Measurements from ENCODE around the gene GFI1. TPM values are rescaled to one million over a fixed set of nuclear protein-coding genes. Genes with fewer than 3 reads are reported as not detected.
"Not testable (repeated sequence)": the region's sequence is repeated elsewhere in the genome, so short reads cannot be mapped to it uniquely, and the experiment has no call there.

Gene GFI1
- total RNA-seq, 1 experiment from 2014 or later, result 0.06 TPM

- DNase-seq (ENCODE audit: low read depth), result no peak
Observed at GRCh38 chr1:92465256-92465647, 21.5 kb downstream of the GFI1 start.

GRCh38 chr1:92464588-92465255 lies 22.0 kb downstream of the GFI1 start:
- DNase-seq (ENCODE audit: low read depth), result no peak

DNA sequence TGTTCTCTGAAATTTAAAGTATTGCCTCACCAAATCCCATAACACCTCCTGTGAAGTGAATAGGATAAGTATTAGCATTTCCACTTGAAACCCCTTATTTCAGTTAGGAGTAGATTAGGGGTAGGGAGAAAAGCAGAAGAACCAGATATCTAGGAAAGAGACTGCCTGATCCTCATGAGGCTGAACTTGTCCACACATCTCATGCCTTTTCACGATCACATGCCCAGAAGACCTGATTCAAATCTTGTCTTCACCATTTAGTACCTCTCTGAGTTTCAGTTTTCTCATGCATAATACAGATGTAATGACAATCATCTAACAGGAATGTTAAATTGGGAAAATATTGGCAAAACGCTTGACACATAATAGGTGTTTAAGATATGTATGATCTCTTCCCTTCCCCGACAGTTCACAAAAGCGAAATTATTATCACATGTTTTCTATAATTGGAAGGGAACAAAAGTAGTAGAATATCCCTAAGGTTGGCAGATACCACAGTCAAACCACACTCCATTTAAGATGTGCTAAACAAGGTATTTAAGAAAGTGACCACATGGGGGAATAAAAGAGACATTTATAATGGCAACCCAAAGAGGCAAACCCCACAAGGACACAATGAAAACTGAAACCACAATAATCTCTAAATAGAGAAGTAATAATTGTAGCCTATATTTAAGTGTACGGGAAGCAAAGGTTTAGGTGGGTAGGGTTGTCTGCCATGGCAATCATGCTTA lies 25.2 kb downstream of the GFI1 start:
- DNase-seq (ENCODE audit: low read depth), result no peak

- DNase-seq (ENCODE audit: low read depth), result no peak
Observed at GRCh38 chr1:92459871-92460320, 26.8 kb downstream of the GFI1 start.

GRCh38 chr1:92458146-92458545 lies 28.6 kb downstream of the GFI1 start:
- DNase-seq (ENCODE audit: low read depth), result no peak

- DNase-seq (ENCODE audit: low read depth), result no peak
Observed at GRCh38 chr1:92447976-92448375, 38.7 kb downstream of the GFI1 start.

DNA sequence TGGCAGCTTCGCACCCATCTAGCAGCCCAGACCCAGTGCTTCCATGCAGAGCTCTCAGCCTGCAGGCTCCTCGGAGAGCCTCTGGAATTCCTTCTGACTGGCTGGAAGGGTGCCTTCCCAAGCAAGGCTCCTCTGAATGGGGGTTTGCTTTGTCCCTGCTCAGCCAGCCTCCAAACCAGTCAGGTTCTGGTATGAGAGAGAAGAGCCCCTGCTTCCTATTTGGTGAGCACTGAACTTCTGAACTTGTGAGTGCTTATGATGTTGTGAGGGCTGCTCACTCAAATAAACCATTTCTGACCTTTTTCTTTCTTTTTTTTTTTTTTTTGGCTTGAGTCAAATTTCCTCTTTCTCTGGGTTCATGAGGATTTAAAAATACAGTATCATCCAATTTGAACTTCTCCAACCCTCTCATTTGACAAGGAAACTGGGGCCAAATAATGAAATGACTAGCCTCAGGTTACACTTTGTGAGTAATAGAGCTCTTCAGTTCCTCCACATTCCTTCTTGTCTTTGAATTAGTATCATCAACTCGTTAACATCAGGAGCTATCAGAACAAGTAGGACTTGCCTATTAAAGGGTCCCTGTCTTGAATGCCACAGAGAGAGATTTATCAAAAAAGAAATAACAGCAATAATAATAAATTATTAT lies 39.6 kb downstream of the GFI1 start:
- DNase-seq (ENCODE audit: low read depth), result no peak

DNA sequence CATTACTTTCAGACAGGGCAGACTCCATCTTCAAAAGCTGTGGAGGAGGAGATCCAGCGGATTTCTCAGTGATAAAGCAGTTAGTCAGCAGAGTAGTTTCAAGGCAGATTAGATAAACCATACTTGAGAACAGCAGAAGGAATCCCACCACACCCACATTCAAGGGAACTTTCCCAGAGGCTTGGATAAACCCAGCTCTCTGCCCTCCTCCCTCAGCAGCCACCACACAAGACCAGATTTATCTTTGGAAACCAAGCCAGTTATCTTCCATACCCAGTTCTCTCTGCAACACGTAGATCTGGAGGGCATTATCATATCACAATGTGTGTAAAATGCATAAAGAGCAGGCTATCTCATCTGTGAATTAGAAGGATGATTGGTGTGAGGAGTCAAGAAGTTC lies 40.2 kb downstream of the GFI1 start:
- peak; percentile 62 for DNase-seq (ENCODE audit: low read depth)

DNA sequence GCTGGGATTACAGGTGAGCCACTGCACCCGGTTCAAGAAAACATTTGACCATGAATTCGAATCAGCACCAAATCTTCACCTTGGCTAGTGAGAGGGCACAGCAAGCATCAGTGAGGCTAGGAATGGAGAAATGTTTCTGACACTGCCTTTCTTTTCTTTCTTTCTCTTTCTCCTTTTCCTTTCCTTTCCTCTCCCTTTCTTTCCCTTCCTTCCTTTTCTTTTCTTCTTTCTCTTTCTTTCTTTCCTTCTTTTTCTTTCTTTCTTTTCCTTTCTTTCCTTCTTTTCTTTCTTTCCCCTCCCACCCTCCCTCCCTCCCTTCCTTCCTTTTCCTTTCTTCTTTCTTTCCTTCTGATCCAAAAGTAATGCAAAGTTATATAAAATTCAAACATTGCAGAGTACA lies 40.9 kb downstream of the GFI1 start:
- no peak for DNase-seq (ENCODE audit: low read depth)

GRCh38 chr1:92444351-92444750 lies 42.4 kb downstream of the GFI1 start:
- peak; percentile 45 for DNase-seq (ENCODE audit: low read depth)

- DNase-seq (ENCODE audit: low read depth), result no peak
Observed at GRCh38 chr1:92443893-92444292, 42.8 kb downstream of the GFI1 start.

DNA sequence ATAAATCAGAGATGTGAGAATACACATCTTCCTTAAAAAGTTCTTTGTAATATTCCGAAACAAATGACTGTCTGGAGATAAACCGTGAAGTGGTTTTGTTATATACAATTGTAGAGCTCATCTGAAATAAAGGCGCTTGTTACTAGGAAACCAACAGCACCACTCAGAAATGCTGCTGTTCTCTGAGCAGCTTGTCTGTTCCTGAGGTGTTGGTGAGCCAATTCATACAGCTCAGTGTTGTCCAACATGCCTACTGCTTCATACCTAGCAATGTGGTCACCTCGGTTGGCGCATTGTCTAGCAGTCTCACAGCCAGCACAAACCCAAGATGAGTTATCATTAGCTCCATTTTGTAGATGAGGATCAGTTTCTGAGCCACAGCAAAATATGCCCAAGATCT lies 44.4 kb downstream of the GFI1 start:
- no peak for DNase-seq (ENCODE audit: low read depth)

- DNase-seq (ENCODE audit: low read depth), result no peak
Observed at GRCh38 chr1:92441697-92442342, 44.9 kb downstream of the GFI1 start.

- no peak for DNase-seq (ENCODE audit: low read depth)
Observed at GRCh38 chr1:92441316-92441696, 45.4 kb downstream of the GFI1 start.

- DNase-seq (ENCODE audit: low read depth), result no peak
Observed at GRCh38 chr1:92439291-92439690, 47.4 kb downstream of the GFI1 start.

- DNase-seq (ENCODE audit: low read depth), result not testable (repeated sequence)
Observed at GRCh38 chr1:92434572-92434971, 52.2 kb downstream of the GFI1 start.

- no peak for DNase-seq (ENCODE audit: low read depth)
Observed at GRCh38 chr1:92430030-92430429, 56.7 kb downstream of the GFI1 start.

DNA sequence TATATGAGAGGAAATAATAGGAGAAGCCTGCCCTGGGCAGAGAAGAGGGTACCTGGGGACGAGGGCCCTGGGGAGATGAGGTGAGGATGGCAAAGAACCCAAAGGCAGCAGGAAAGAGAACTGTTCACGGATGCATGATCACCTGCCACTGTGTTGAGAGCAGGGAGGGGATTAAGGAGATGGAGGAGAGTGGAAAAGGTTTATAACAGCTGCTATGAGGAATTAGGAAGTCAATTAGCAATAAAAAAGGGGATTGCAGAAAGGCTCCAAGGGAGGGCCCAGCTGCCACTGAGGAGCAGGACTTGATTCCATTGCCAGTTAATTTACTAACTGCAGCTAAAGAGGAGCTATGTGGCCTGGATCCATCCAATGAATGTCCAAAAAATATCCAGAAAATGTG lies 61.1 kb downstream of the GFI1 start:
- DNase-seq (ENCODE audit: low read depth), result no peak

All from Daoy (cell line).